Endothelial cell of umbilical vein (primary cell): Measurements from ENCODE around the gene TMEM92.

Experiments used
- CTCF ChIP-seq, 2 donors: IDR thresholded peaks; 1 replicate in 1 of 2; 2 replicates in 1 of 2; pipeline ENCODE4 v1.5.1; 2011; ENCODE audit warnings: low read length in 2 of 2, mild to moderate bottlenecking in 2 of 2, moderate library complexity in 2 of 2, control low read depth in 1 of 2, inconsistent platforms in 1 of 2, low read depth in 1 of 2; ENCODE audit not compliant: insufficient read depth in 1 of 2; ENCODE audit errors: extremely low read depth in 1 of 2
- EZH2 ChIP-seq: IDR thresholded peaks from 2 replicates; pipeline ENCODE4 v1.6.1; 2012; ENCODE audit warnings: borderline replicate concordance, low read depth, mild to moderate bottlenecking, moderate library complexity, low read length, inconsistent platforms; ENCODE audit not compliant: severe bottlenecking
- POLR2A ChIP-seq: IDR thresholded peaks from 2 replicates; pipeline ENCODE4 v1.6.1; 2012; ENCODE audit warnings: low read depth, mild to moderate bottlenecking, control low read depth, low read length
- POLR2AphosphoS5 ChIP-seq: IDR thresholded peaks from 2 replicates; pipeline ENCODE4 v1.6.1; 2012; ENCODE audit warnings: low read depth, mild to moderate bottlenecking, control low read depth, low read length, moderate library complexity; ENCODE audit not compliant: insufficient read depth

- TF ChIP-seq POLR2A (no peak), EZH2 (no peak), CTCF (IDR thresholded peaks at IDR 0.05; ENCODE audit: extremely low read depth in 1 of 2, insufficient read depth in 1 of 2, low read depth in 1 of 2, low read length in 2 of 2) (no peak), POLR2AphosphoS5 (no peak)
Measured at GRCh38 chr17:50307654-50308053, 33.4 kb downstream of the TMEM92 start.
